GM19035 (cell line): ENCODE measurements around the gene GPR25.
"Not testable (repeated sequence)": the region's sequence is repeated elsewhere in the genome, so short reads cannot be mapped to it uniquely, and the experiment has no call there.

Experiments
- ATAC-seq: cut with Tn5 transposase; IDR thresholded peaks from one replicate; pipeline ENCODE4 v1.9.1; 2021; ENCODE audit not compliant: unreplicated experiment

Gene GPR25

GRCh38 chr1:200911361-200911760 is 38.6 kb downstream of the GPR25 start:
- ATAC-seq: no peak

GRCh38 chr1:200911936-200912335 is 39.2 kb downstream of the GPR25 start:
- ATAC-seq: not testable (repeated sequence)

- no peak for ATAC-seq
These were observed 40.1 kb downstream of the GPR25 start for GRCh38 chr1:200912737-200913407.

- ATAC-seq: no peak
These were observed 43.4 kb downstream of the GPR25 start for GRCh38 chr1:200916152-200916551.

- no peak for ATAC-seq
These were observed 43.9 kb downstream of the GPR25 start for GRCh38 chr1:200916681-200917080.

GRCh38 chr1:200917291-200917817 is 44.6 kb downstream of the GPR25 start:
- ATAC-seq: no peak

- ATAC-seq: no peak
These were observed 45.2 kb downstream of the GPR25 start for GRCh38 chr1:200918006-200918405.

- ATAC-seq: no peak
These were observed 46.6 kb downstream of the GPR25 start for GRCh38 chr1:200919386-200919785.

GRCh38 chr1:200921571-200922110 is 48.9 kb downstream of the GPR25 start:
- ATAC-seq: no peak

GRCh38 chr1:200922406-200922805 is 49.6 kb downstream of the GPR25 start:
- no peak for ATAC-seq

GRCh38 chr1:200923601-200924000 is 50.8 kb downstream of the GPR25 start:
- no peak for ATAC-seq
